GM18868 (cell line): ENCODE data around the gene NTNG2.

Experiments
- ATAC-seq: cut with Tn5 transposase; IDR thresholded peaks from one replicate; pipeline ENCODE4 v1.9.1; 2021; ENCODE audit warnings: mild to moderate bottlenecking, moderate library complexity; ENCODE audit not compliant: unreplicated experiment

NTNG2 gene

GRCh38 chr9:132146575-132146974 is 15.3 kb upstream of the NTNG2 start:
- no peak for ATAC-seq

GRCh38 chr9:132147331-132147730 is 14.5 kb upstream of the NTNG2 start:
- ATAC-seq, result no peak

- ATAC-seq, result no peak
Observed at GRCh38 chr9:132147839-132148238, 14.0 kb upstream of the NTNG2 start.

GRCh38 chr9:132150256-132150655 is 11.6 kb upstream of the NTNG2 start:
- ATAC-seq, result no peak

GRCh38 chr9:132151118-132151517 is 10.7 kb upstream of the NTNG2 start:
- ATAC-seq, result no peak

- no peak for ATAC-seq
Observed at GRCh38 chr9:132152231-132152630, 9.6 kb upstream of the NTNG2 start.

GRCh38 chr9:132154863-132155567 is 6.8 kb upstream of the NTNG2 start:
- ATAC-seq, result no peak

GRCh38 chr9:132155568-132155895 is 6.3 kb upstream of the NTNG2 start:
- ATAC-seq, result no peak

- no peak for ATAC-seq
Observed at GRCh38 chr9:132156262-132156661, 5.6 kb upstream of the NTNG2 start.

- no peak for ATAC-seq
Observed at GRCh38 chr9:132157347-132158116, 4.3 kb upstream of the NTNG2 start.

- ATAC-seq, result no peak
Observed at GRCh38 chr9:132160802-132161742, 786 bp upstream of the NTNG2 start.

GRCh38 chr9:132162764-132163456 is 1.1 kb downstream of the NTNG2 start:
- ATAC-seq, result no peak

- ATAC-seq, result no peak
Observed at GRCh38 chr9:132163457-132163875, 1.6 kb downstream of the NTNG2 start.

- no peak for ATAC-seq
Observed at GRCh38 chr9:132163876-132164603, 2.2 kb downstream of the NTNG2 start.

- ATAC-seq, result no peak
Observed at GRCh38 chr9:132164604-132165362, 2.9 kb downstream of the NTNG2 start.

GRCh38 chr9:132166599-132166998 is 4.7 kb downstream of the NTNG2 start:
- no peak for ATAC-seq

GRCh38 chr9:132167192-132167591 is 5.3 kb downstream of the NTNG2 start:
- ATAC-seq, result no peak

- ATAC-seq, result no peak
Observed at GRCh38 chr9:132168347-132168746, 6.5 kb downstream of the NTNG2 start.

- ATAC-seq, result no peak
Observed at GRCh38 chr9:132168851-132169250, 7.0 kb downstream of the NTNG2 start.
